ENCODE measurements around the gene TRIM65. TPM values are rescaled to one million over a fixed set of nuclear protein-coding genes. Genes with fewer than 3 reads are reported as not detected.

Gene TRIM65
- polyA plus RNA-seq (2011; rRNA removed) (6.5 and 8.7 TPM in 2 replicates), polyA minus RNA-seq (2011; rRNA and poly(A)+ RNA removed) (6.3 and 8.6 TPM in 2 replicates)

- ChIA-PET POLR2A (interaction anchor here (0.6 to 3.2 kb wide), 11 partner anchors 9 to 494 kb away, joined by 3 to 18 read pairs (median 5); partner anchors contain the start of genes ACOX1, MRPL38, TEN1 and UNK), CTCF (interaction anchor here (0.8 to 1.5 kb wide), 6 partner anchors 9 to 143 kb away, joined by 3 to 4 read pairs (median 3); no protein-coding TSS in a partner anchor)
- DNase-seq (ENCODE audit: low read depth, low spot score), result no peak
- H3K4me3 ChIP-seq (ENCODE audit: low read depth, low read length), result peak within 1 kb of the TSS; percentile 88
- H3K27me3 ChIP-seq (ENCODE audit: control insufficient read depth, insufficient read depth, low read length), result no peaks in the 10 kb centered on the region
- no peak for TF ChIP-seq CTCF (IDR thresholded peaks at IDR 0.05; ENCODE audit: low read depth, low read length)
- no peaks in the 10 kb centered on the region; the same call in 1 of the 2 replicates for H3K9me3 ChIP-seq (ENCODE audit: control insufficient read depth, insufficient read depth, low read length)
- H3K27ac ChIP-seq (ENCODE audit: low read depth, low read length), result peak within 1 kb of the TSS; percentile 31
Observed at GRCh38 chr17:75896415-75897159, at the start of gene TRIM65. Gene TRIM65, minus strand, starts transcription at chr17:75896951. Its CDS starts 14 bp downstream, at chr17:75896937.

GRCh38 chr17:75945211-75945610 lies 48.5 kb upstream of the TRIM65 start:
- no peak overlapping the region for H3K27ac ChIP-seq (ENCODE audit: low read depth, low read length)

GRCh38 chr17:75943491-75943890 lies 46.7 kb upstream of the TRIM65 start:
- CTCF ChIA-PET, result no interaction called here

More at GRCh38 chr17:75945211-75945610, 48.5 kb upstream of the TRIM65 start:
- ChIA-PET CTCF (interaction anchor here (0.7 to 0.8 kb wide), 2 partner anchors 70 to 97 kb away, joined by 3 to 6 read pairs; no protein-coding TSS in a partner anchor), POLR2A (no interaction called here)
- no peak for TF ChIP-seq CTCF (IDR thresholded peaks at IDR 0.05; ENCODE audit: low read depth, low read length)
- DNase-seq (ENCODE audit: low read depth, low spot score), result no peak
- no peak overlapping the region for H3K4me3 ChIP-seq (ENCODE audit: low read depth, low read length)
- no peaks in the 10 kb centered on the region for H3K27me3 ChIP-seq (ENCODE audit: control insufficient read depth, insufficient read depth, low read length)
- no peaks in the 10 kb centered on the region for H3K9me3 ChIP-seq (ENCODE audit: control insufficient read depth, insufficient read depth, low read length)

GRCh38 chr17:75942473-75942872 lies 45.7 kb upstream of the TRIM65 start:
- DNase-seq (ENCODE audit: low read depth, low spot score), result no peak
- Histone ChIP-seq H3K4me3 (ENCODE audit: low read depth, low read length) (no peak overlapping the region), H3K27me3 (ENCODE audit: control insufficient read depth, insufficient read depth, low read length) (no peaks in the 10 kb centered on the region), H3K27ac (ENCODE audit: low read depth, low read length) (no peak overlapping the region), H3K9me3 (ENCODE audit: control insufficient read depth, insufficient read depth, low read length) (no peaks in the 10 kb centered on the region)
- no peak for TF ChIP-seq CTCF (IDR thresholded peaks at IDR 0.05; ENCODE audit: low read depth, low read length)
- ChIA-PET CTCF (no interaction called here), POLR2A (no interaction called here)

More at GRCh38 chr17:75943491-75943890, 46.7 kb upstream of the TRIM65 start:
- Histone ChIP-seq H3K4me3 (ENCODE audit: low read depth, low read length) (no peak overlapping the region), H3K9me3 (ENCODE audit: control insufficient read depth, insufficient read depth, low read length) (no peaks in the 10 kb centered on the region), H3K27ac (ENCODE audit: low read depth, low read length) (no peak overlapping the region), H3K27me3 (ENCODE audit: control insufficient read depth, insufficient read depth, low read length) (no peaks in the 10 kb centered on the region)
- DNase-seq (ENCODE audit: low read depth, low spot score), result no peak
- TF ChIP-seq CTCF (IDR thresholded peaks at IDR 0.05; ENCODE audit: low read depth, low read length), result no peak
- POLR2A ChIA-PET, result no interaction called here

- Histone ChIP-seq H3K4me3 (ENCODE audit: low read depth, low read length) (peak overlapping the region; percentile 43), H3K27ac (ENCODE audit: low read depth, low read length) (no peak overlapping the region), H3K27me3 (ENCODE audit: control insufficient read depth, insufficient read depth, low read length) (no peaks in the 10 kb centered on the region), H3K9me3 (ENCODE audit: control insufficient read depth, insufficient read depth, low read length) (no peaks in the 10 kb centered on the region)
- DNase-seq (ENCODE audit: low read depth, low spot score), result no peak
- TF ChIP-seq CTCF (IDR thresholded peaks at IDR 0.05; ENCODE audit: low read depth, low read length), result no peak
- ChIA-PET CTCF (no interaction called here), POLR2A (interaction anchor here (0.5 to 1.1 kb wide), 5 partner anchors 10 to 86 kb away, joined by 3 to 6 read pairs (median 5); partner anchors contain the start of genes ACOX1, TEN1 and WBP2)
Observed at GRCh38 chr17:75941442-75941819, 44.7 kb upstream of the TRIM65 start.

All from AG04450 (cell line).